ENCODE results near the gene ZNF638.

DNA sequence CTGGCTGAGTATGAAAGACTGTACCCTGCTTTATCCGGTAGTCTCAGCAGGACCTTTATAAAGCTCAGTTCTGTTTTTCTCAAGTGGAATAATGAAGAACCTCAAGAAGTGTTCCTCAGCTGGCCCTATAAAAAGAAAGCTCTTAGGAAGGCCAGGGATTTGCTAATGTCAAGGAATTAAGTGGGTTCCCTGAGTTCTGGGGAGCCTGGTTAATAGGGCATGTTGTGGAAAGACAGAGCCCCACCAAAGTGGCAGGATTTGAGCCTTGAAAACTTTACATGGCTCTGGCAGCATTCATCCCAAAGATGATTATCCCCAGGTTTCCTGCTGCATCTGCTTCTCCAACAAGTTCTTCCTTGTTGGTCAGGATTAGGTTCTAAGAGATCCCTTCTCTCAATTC lies 114.9 kb downstream of the ZNF638 start:
- TF ChIP-seq, protein P1, sequence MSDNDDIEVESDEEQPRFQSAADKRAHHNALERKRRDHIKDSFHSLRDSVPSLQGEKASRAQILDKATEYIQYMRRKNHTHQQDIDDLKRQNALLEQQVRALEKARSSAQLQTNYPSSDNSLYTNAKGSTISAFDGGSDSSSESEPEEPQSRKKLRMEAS (IDR thresholded peaks at IDR 0.05; ENCODE audit: low read depth, low read length), result no peak
- TF ChIP-seq FOXM1 (IDR thresholded peaks at IDR 0.05; ENCODE audit: low read depth, low read length), result no peak
- no peak for TF ChIP-seq EZH2 (IDR thresholded peaks at IDR 0.05; ENCODE audit: borderline replicate concordance, control insufficient read depth, low read depth, low read length)

All from GM12878 (cell line).